Lung (tissue), 12 donors: ENCODE results near the gene MTRF1L. TPM values are rescaled to one million over a fixed set of nuclear protein-coding genes. Genes with fewer than 3 reads are reported as not detected.

Source experiments
- ATAC-seq: fragments of 200-7000 bp; cut with Tn5 transposase; one replicate; pipeline ENCODE4 v1.9.1; 2020; ENCODE audit warnings: moderate number of reproducible peaks; ENCODE audit not compliant: insufficient read depth, low FRiP score
- DNase-seq, 3 donors: peaks; one replicate each; pipeline ENCODE4 v3.0.0-alpha.2; 2013 to 2017
- H3K27ac ChIP-seq, 2 donors: one replicate each; pipeline ENCODE4 v1.5.1; 2013; ENCODE audit warnings: mild to moderate bottlenecking in 2 of 2, moderate library complexity in 2 of 2, control low read depth in 1 of 2, inconsistent platforms in 1 of 2, low read depth in 1 of 2, low read length in 1 of 2
- H3K27me3 ChIP-seq, 3 donors: one replicate each; pipeline ENCODE4 v1.5.1; 2013; ENCODE audit warnings: low read length in 2 of 3; ENCODE audit not compliant: control insufficient read depth in 3 of 3, insufficient read depth in 3 of 3
- H3K36me3 ChIP-seq, 4 donors: one replicate each; pipeline ENCODE4 v1.5.1; 2013; ENCODE audit warnings: low read length in 4 of 4, mild to moderate bottlenecking in 1 of 4, moderate library complexity in 1 of 4; ENCODE audit not compliant: control insufficient read depth in 4 of 4, insufficient read depth in 4 of 4
- H3K4me1 ChIP-seq, 5 donors: one replicate each; pipeline ENCODE4 v1.5.1; 2013; ENCODE audit warnings: low read length in 5 of 5, mild to moderate bottlenecking in 2 of 5, moderate library complexity in 1 of 5; ENCODE audit not compliant: control insufficient read depth in 5 of 5, insufficient read depth in 5 of 5
- H3K4me3 ChIP-seq: one replicate; pipeline ENCODE4 v1.5.1; 2013; ENCODE audit warnings: mild to moderate bottlenecking, control low read depth, moderate library complexity
- H3K9ac ChIP-seq, 2 donors: one replicate each; pipeline ENCODE4 v1.5.1; 2013; ENCODE audit warnings: low read length in 2 of 2, control low read depth in 1 of 2; ENCODE audit not compliant: insufficient read depth in 1 of 2
- H3K9me3 ChIP-seq, 4 donors: one replicate each; pipeline ENCODE4 v1.5.1; 2013; ENCODE audit warnings: low read length in 3 of 4, mild to moderate bottlenecking in 1 of 4, moderate library complexity in 1 of 4; ENCODE audit not compliant: control insufficient read depth in 4 of 4, insufficient read depth in 3 of 4
- CTCF ChIP-seq: IDR thresholded peaks from 2 replicates; pipeline ENCODE4 v1.5.1; 2012; ENCODE audit warnings: mild to moderate bottlenecking; ENCODE audit errors: control extremely low read depth, extremely low read depth
- WGBS, 2 donors: extraction: QIAGEN DNeasy Blood & Tissue Kit; methylation state at CpG; one replicate each; pipeline ENCODE4 v1.1.7; 2013; 5-methylcytosine and 5-hydroxymethylcytosine counted together
- polyA plus RNA-seq, 2 donors: library from polyadenylated mRNA; stranded (reverse); fragments of 200-250 nt; gene quantifications; one replicate each; pipeline ENCODE4 v1.2.1, GENCODE V29; 2013
- total RNA-seq, 2 donors: library from RNA; depleted of rRNA in 1 of 2; stranded (reverse); fragments of >200 nt in 1 of 2; gene quantifications; one replicate each; pipeline ENCODE4 v1.2.1, GENCODE V29; 2014 to 2021
- donor health status: control.
- donor health status: control.
- donor health status: Bipolar disorder and iron deficiency.
- donor health status: healthy.
- donor health status: DM: yes; HTN: yes; CAD: no.

Gene MTRF1L
- total and polyA plus RNA-seq, 4 donors, result 9.4 to 16.3 (median 12.4) TPM

- H3K36me3 ChIP-seq, result no peaks in the 10 kb centered on the region
- no peaks in the 10 kb centered on the region for H3K27me3 ChIP-seq
- H3K4me1 ChIP-seq, result no peaks in the 10 kb centered on the region
- no peak for TF ChIP-seq CTCF
- H3K9ac ChIP-seq, result no peak overlapping the region
- DNase-seq, result no peak
- H3K4me3 ChIP-seq, result no peak overlapping the region
- WGBS, 2 donors, result 5 to 7% methylated on average over 1 of the region's 1 CpG
- H3K27ac ChIP-seq, result no peak overlapping the region
- peaks cover 0 to 4% (median under 1%) of the 10 kb centered on the region in 4 donors for H3K9me3 ChIP-seq
- no peak for ATAC-seq
These were observed 50.5 kb downstream of the MTRF1L start for GRCh38 chr6:152952045-152952444.

- Histone ChIP-seq H3K4me1 (no peaks in the 10 kb centered on the region), H3K36me3 (no peaks in the 10 kb centered on the region), H3K4me3 (no peak overlapping the region), H3K9ac (no peak overlapping the region), H3K27ac (no peak overlapping the region), H3K9me3 (no peaks in the 10 kb centered on the region), H3K27me3 (no peaks in the 10 kb centered on the region)
- no peak for DNase-seq
- no peak for TF ChIP-seq CTCF
- WGBS, 2 donors, result 87 to 93% methylated on average over 3 of the region's 3 CpGs
- no peak for ATAC-seq
These were observed 52.3 kb downstream of the MTRF1L start for GRCh38 chr6:152950240-152950639.

GRCh38 chr6:152948150-152948768 lies 54.2 kb downstream of the MTRF1L start:
- Histone ChIP-seq H3K27me3 (no peaks in the 10 kb centered on the region), H3K9me3 (no peaks in the 10 kb centered on the region), H3K4me3 (no peak overlapping the region), H3K27ac (no peak overlapping the region), H3K4me1 (no peaks in the 10 kb centered on the region), H3K36me3 (no peaks in the 10 kb centered on the region), H3K9ac (no peak overlapping the region)
- TF ChIP-seq CTCF, result peak; percentile 57
- ATAC-seq, result peak; percentile 53
- WGBS, 2 donors, result 21 to 27% methylated on average over 9 of the region's 9 CpGs
- peak in 2 of 3 donors; percentile 57 to 63 for DNase-seq

- DNase-seq (no peak), ATAC-seq (no peak)
- H3K9me3 ChIP-seq, result no peaks in the 10 kb centered on the region
- H3K9ac ChIP-seq, result no peak overlapping the region
- no peaks in the 10 kb centered on the region for H3K27me3 ChIP-seq
- no peak overlapping the region for H3K4me3 ChIP-seq
- no peaks in the 10 kb centered on the region for H3K4me1 ChIP-seq
- TF ChIP-seq CTCF, result no peak
- H3K27ac ChIP-seq, result no peak overlapping the region
- whole genome bisulfite sequencing, 2 donors, result 67 to 82% methylated on average over 2 of the region's 2 CpGs
- H3K36me3 ChIP-seq, result no peaks in the 10 kb centered on the region
These were observed 55.5 kb downstream of the MTRF1L start for GRCh38 chr6:152946995-152947394.
